RPMI8226 (cell line): ENCODE data around the gene ROR2.
"Not testable (repeated sequence)": the region's sequence is repeated elsewhere in the genome, so short reads cannot be mapped to it uniquely, and the experiment has no call there.

Experiments
- DNase-seq: peaks from one replicate; pipeline ENCODE4 v3.0.0-alpha.2; 2015

Gene ROR2

GRCh38 chr9:91546574-91546973 lies 403.5 kb downstream of the ROR2 start:
- DNase-seq = no peak

- DNase-seq = no peak
These were observed 408.3 kb downstream of the ROR2 start for GRCh38 chr9:91541734-91542133.

DNA sequence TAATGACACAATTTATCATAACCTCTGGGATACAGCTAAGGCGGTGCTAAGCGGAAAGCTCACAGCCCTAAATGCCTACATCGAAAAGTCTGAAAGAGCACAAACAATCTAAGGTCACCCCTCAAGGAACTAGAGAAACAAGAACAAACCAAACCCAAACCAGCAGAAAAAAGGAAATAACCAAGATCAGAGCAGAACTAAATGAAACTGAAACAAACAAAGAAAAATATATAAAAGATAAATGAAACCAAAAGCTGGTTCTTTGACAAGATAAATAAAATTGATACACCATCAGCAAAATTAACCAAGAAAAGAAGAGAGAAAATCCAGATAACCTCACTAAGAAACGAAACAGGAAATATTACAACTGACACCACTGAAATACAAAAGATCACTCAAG lies 409.5 kb downstream of the ROR2 start:
- DNase-seq = not testable (repeated sequence)

- DNase-seq = no peak
These were observed 413.8 kb downstream of the ROR2 start for GRCh38 chr9:91536211-91536691.

DNA sequence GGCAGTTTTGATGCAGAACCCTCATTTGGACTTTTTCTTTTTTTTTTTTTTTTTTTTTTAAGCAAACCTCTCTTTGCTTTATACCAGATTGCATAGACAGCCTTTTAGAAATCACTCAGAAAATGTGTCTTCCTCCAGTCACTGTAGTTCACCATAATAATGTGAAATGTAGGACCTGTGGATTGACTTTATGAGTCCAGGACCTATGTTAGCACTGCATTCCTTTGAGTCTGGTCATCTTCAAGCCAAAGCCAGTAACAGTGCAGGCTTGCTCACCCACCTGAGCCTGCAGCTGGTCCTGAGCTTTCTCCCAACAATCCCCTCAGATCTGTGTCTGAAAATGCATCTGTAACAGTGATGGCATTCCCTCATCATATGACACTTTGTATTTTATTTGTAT lies 415.7 kb downstream of the ROR2 start:
- no peak for DNase-seq

GRCh38 chr9:91533382-91533781 lies 416.6 kb downstream of the ROR2 start:
- DNase-seq = no peak

- no peak for DNase-seq
These were observed 417.7 kb downstream of the ROR2 start for GRCh38 chr9:91532325-91532724.

- DNase-seq = no peak
These were observed 419.2 kb downstream of the ROR2 start for GRCh38 chr9:91530829-91531228.

DNA sequence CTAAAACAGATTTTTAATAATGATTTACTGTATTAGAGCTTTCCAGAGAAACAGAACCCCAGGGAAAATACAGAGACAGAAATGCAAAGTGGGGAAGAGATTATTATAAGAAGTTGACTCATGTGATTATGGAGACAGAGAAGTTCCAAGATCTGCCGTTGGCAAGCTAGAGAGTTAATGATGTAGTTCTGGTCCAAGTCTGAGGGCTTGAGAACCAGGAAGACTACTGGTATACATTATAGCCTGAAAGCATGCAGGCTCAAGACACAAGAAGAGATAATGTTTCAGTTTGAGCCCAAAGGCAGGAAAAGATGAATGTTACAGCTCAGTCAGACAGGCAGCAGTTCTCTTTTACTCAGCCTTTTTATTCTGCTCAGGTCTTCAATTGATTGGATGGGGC lies 427.5 kb downstream of the ROR2 start:
- no peak for DNase-seq

GRCh38 chr9:91519520-91520277 lies 430.3 kb downstream of the ROR2 start:
- no peak for DNase-seq

DNA sequence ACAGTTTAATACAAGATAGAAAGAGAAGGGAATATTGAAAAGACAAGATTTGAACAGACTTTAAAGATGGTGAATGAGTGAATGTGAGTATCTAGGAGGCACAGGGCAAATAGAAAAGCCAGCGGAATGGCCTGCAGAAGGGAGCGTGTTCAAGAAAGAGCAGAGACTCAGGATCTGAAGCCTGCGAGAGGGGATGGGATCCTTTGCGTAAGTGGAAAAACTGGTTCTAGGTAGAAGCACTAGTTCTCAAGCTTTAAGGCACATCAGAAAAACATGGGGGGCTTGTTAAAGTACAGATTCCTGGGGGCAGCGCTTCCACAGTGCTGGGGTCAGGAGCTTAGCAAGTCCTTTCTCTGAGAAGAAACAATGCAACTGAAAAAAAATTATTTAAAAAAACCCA lies 431.6 kb downstream of the ROR2 start:
- DNase-seq = no peak

GRCh38 chr9:91517801-91518200 lies 432.2 kb downstream of the ROR2 start:
- DNase-seq = no peak

DNA sequence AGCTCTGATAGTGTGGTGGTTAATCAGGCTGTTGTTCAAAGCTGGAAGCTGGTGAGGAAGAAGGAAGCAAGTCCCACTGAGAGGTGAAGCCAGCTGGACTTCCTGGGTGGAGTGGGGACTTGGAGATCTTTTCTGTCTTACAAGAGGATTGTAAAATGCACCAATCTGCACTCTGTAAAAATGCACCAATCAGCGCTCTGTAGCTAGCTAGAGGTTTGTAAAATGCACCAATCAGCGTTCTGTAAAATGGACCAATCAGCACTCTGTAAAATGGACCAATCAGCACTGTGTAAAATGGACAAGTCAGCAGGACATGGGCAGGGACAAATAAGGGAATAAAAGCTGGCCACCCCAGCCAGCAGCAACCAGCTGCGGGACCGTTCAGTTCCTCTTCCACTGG lies 432.7 kb downstream of the ROR2 start:
- not testable (repeated sequence) for DNase-seq

- DNase-seq = no peak
These were observed 433.3 kb downstream of the ROR2 start for GRCh38 chr9:91516777-91517176.

- no peak for DNase-seq
These were observed 433.9 kb downstream of the ROR2 start for GRCh38 chr9:91516081-91516480.

DNA sequence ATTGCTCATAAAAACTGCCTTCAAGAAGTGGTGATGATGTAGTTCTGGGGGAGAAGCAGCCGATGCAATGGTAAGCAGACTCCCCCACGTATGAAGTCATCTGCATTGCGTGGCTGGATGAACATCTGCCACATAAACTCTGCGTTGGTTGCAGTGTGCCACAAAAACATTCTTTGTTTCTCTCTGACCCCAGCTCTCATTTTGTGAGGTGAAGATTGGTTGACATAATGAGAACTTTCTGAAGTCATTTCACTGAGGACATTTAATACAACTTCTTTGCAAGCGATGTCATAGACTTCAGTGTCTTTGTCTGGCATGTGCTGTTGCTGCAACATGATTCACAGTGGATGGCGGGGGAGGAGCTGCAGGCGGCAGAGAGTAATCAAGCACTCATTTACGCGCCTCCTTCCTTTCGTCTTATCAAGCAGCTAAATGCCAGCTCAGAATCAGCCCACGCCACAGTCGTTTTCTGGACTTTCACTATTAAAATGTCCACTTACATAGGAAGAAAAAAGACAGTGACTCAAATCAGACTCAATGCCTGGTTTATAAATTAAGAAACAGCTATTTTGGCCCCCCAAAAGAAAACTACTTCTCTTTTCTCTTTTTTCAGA lies 434.8 kb downstream of the ROR2 start:
- no peak for DNase-seq
